ENCODE results near the gene EEIG1. TPM values are rescaled to one million over a fixed set of nuclear protein-coding genes. Genes with fewer than 3 reads are reported as not detected.
"Not testable (repeated sequence)": the region's sequence is repeated elsewhere in the genome, so short reads cannot be mapped to it uniquely, and the experiment has no call there.

EEIG1 gene
- total RNA-seq, 4 donors from 2014 or later = 71.8 to 219 (median 122) TPM

DNA sequence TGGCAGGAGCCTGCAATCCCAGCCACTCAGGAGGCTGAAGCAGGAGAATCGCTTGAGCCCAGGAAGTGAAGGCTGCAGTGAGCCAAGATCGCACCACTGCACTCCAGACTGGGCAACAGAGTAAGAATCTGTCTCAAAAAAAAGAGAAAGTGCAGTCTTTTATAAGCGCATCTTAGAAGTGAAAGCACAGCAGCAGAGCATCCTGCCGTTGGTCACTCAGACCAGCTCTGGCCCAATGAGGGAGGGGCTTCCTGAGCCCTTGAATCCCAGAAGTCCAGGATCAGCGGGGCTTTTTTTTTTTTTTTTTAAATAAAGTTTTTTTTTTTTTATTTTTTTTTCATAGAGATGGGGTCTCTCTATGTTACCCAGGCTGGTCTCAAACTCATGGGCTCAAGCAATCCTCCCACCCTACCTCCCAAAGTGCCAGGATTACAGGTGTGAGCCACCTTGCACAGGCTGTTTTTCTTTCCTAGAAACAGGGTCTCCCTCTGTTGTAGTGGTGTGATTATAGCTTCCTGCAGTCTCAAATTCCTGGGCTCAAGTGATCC lies 44.0 kb upstream of the EEIG1 start:
- Histone ChIP-seq H3K9me3 (no peaks in the 10 kb centered on the region), H3K27ac (peak overlapping the region; percentile 74 to 92 (median 84)), H3K27me3 (no peaks in the 10 kb centered on the region), H3K4me1 (peaks cover 0 to 29% (median 11%) of the 10 kb centered on the region in 4 donors), H3K4me3 (no peak overlapping the region), H3K36me3 (no peaks in the 10 kb centered on the region)
- no peak for DNase-seq
- TF ChIP-seq, protein P1, sequence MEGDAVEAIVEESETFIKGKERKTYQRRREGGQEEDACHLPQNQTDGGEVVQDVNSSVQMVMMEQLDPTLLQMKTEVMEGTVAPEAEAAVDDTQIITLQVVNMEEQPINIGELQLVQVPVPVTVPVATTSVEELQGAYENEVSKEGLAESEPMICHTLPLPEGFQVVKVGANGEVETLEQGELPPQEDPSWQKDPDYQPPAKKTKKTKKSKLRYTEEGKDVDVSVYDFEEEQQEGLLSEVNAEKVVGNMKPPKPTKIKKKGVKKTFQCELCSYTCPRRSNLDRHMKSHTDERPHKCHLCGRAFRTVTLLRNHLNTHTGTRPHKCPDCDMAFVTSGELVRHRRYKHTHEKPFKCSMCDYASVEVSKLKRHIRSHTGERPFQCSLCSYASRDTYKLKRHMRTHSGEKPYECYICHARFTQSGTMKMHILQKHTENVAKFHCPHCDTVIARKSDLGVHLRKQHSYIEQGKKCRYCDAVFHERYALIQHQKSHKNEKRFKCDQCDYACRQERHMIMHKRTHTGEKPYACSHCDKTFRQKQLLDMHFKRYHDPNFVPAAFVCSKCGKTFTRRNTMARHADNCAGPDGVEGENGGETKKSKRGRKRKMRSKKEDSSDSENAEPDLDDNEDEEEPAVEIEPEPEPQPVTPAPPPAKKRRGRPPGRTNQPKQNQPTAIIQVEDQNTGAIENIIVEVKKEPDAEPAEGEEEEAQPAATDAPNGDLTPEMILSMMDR (IDR thresholded peaks at IDR 0.05) = no peak
- TF ChIP-seq POLR2A (IDR thresholded peaks at IDR 0.05) = no peak

DNA sequence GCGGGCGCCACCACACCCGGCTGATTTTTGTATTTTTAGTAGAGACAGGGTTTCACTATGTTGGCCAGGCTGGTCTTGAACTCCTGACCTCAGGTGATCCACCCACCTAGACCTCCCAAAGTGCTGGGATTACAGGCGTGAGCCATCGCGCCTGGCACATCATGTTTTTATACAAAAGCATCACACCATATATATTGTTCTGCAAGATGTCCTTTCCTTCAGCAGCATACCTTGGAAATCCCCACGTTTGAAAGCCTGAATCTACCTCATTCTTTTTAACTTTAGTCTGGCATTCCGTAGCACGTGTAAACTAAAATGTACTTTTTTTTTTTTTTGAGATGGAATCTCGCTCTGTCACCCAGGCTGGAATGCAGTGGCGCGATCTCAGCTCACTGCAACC lies 42.9 kb upstream of the EEIG1 start:
- H3K9me3 ChIP-seq, DNase-seq, H3K36me3 ChIP-seq, H3K27me3 ChIP-seq, H3K4me3 ChIP-seq: not testable (repeated sequence)
- Histone ChIP-seq H3K27ac (peak overlapping the region in 1 of 4 donors; percentile 43), H3K4me1 (peaks cover 0 to 22% (median 9%) of the 10 kb centered on the region in 4 donors)

DNA sequence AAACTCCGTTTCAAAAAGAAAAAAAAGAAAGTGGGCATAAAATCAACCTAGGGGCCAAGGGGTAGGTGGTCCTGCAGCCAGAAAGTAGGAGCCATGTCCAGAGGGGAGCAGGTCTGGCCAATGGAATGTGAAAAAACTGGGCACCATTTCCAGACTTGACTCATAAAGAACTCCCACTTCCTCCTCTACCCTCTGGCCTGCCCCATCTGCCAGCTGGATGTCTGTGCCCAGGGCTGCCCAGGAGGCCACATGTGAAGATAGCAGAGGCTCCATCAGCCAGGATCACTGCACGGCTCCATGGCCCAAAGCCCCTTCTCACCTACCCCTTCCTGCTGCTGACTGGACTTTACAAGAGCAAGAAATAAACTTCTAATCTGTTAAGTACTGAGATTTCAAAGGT lies 42.1 kb upstream of the EEIG1 start:
- peak overlapping the region in 1 of 4 donors; percentile 43 for H3K27ac ChIP-seq
- no peak overlapping the region for H3K4me3 ChIP-seq
- TF ChIP-seq, protein P1 (IDR thresholded peaks at IDR 0.05) = no peak
- TF ChIP-seq POLR2A (IDR thresholded peaks at IDR 0.05) = no peak
- no peaks in the 10 kb centered on the region for H3K36me3 ChIP-seq
- H3K9me3 ChIP-seq = no peaks in the 10 kb centered on the region
- no peaks in the 10 kb centered on the region for H3K27me3 ChIP-seq
- DNase-seq = no peak
- peaks cover 0 to 19% (median 8%) of the 10 kb centered on the region in 4 donors for H3K4me1 ChIP-seq

DNA sequence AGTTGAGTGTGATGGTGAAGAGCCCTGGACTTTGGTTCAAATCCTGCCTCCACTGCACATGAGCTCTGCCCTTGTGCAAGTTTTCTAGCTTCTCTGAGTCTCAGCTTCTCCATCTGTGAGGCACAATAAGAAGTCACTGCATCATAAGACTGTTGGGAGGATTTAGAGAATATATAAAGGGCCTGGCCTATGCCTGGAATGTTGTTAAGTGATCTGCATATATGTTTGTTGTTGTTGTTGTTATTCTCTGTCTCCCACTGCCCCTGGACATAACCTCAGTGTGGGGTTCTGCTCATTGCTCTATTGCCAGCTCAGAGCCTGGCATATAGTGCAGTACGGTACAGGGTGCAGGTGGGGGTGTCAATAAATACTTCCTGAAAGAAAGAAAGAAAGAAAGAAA lies 40.3 kb upstream of the EEIG1 start:
- H3K27ac ChIP-seq = no peak overlapping the region
- H3K4me1 ChIP-seq = peaks cover 0 to 13% (median 2%) of the 10 kb centered on the region in 4 donors
- TF ChIP-seq POLR2A (IDR thresholded peaks at IDR 0.05) = no peak
- TF ChIP-seq, protein P1 (IDR thresholded peaks at IDR 0.05) = no peak
- no peaks in the 10 kb centered on the region for H3K36me3 ChIP-seq
- no peaks in the 10 kb centered on the region for H3K27me3 ChIP-seq
- no peak overlapping the region for H3K4me3 ChIP-seq
- no peak for DNase-seq
- no peaks in the 10 kb centered on the region for H3K9me3 ChIP-seq

DNA sequence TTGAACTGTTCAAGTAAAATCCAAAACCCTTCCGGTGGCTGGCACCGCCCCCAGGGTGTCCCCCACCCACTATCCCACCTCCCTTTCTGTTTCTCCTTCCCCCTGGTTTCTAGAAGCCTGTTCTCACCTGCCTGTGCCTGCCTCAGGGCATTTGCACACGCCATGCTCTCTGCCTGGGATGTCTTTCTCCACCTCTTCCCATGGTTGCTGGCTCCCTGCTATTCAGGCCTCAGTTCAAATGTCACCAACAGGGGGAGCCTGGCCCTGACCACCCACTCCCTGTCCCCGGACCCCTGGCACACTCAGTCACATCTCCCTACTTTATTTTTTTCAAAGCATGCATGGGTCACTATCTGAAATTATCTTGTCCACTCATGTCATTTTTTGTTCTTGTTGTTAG lies 39.9 kb upstream of the EEIG1 start:
- Histone ChIP-seq H3K36me3 (no peaks in the 10 kb centered on the region), H3K4me3 (no peak overlapping the region), H3K27me3 (no peaks in the 10 kb centered on the region), H3K4me1 (peaks cover 0 to 11% (median under 1%) of the 10 kb centered on the region in 4 donors), H3K27ac (no peak overlapping the region), H3K9me3 (no peaks in the 10 kb centered on the region)
- DNase-seq = no peak
- TF ChIP-seq, protein P1 (IDR thresholded peaks at IDR 0.05) = peak in 1 of 6 experiments; percentile 3
- no peak for TF ChIP-seq POLR2A (IDR thresholded peaks at IDR 0.05)

DNA sequence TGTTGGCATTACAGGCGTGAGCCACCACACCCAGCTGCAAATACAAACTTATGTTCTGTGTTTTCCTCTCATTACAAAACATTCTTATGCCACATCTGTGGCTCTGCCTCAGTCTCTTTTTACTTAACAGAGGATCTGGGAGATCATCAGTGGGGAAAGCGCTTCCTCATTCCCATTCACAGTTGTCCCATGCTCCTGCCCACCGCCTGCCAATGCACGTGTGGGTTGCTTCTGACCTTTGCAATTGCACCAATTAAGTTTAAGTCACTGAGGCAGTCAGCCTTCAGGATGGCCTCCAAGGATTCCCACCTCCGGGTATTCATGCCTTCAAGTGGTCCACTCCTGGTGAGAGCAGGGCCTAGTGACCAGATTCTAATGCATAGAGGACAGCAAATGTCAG lies 34.9 kb upstream of the EEIG1 start:
- no peak overlapping the region for H3K4me3 ChIP-seq
- H3K4me1 ChIP-seq = peaks cover 0 to 7% (median 2%) of the 10 kb centered on the region in 4 donors
- TF ChIP-seq, protein P1 (IDR thresholded peaks at IDR 0.05) = no peak
- no peak for TF ChIP-seq POLR2A (IDR thresholded peaks at IDR 0.05)
- no peaks in the 10 kb centered on the region for H3K27me3 ChIP-seq
- H3K36me3 ChIP-seq = no peaks in the 10 kb centered on the region
- H3K9me3 ChIP-seq = no peaks in the 10 kb centered on the region
- H3K27ac ChIP-seq = no peak overlapping the region
- no peak for DNase-seq

Data from Peyer's patch (tissue), 4 donors.